Measurements from ENCODE around the gene ZC3H14. TPM values are rescaled to one million over a fixed set of nuclear protein-coding genes. Genes with fewer than 3 reads are reported as not detected.

Gene ZC3H14
- total and polyA plus RNA-seq, 9 of the 15 experiments (the other 6 are each of a cell fraction or from before 2014, with no cell fraction given), result 21.1 to 109 (median 45.3) TPM

- Histone ChIP-seq H3K4me1 (replicated peaks in 1 of 2; ENCODE audit: control insufficient read depth in 2 of 2, insufficient read depth in 2 of 2, low read length in 2 of 2) (no peaks in the 10 kb centered on the region), H3K9ac (ENCODE audit: insufficient read depth in 1 of 2, low read depth in 2 of 2, low read length in 2 of 2) (no peak overlapping the region), H3K9me3 (replicated peaks; ENCODE audit: control insufficient read depth, insufficient read depth, low read depth, low read length) (no peaks in the 10 kb centered on the region), H3K79me2 (ENCODE audit: control insufficient read depth, insufficient read depth, low read length) (no peaks in the 10 kb centered on the region), H3K27me3 (ENCODE audit: control insufficient read depth in 2 of 2, insufficient read depth in 2 of 2, low read length in 2 of 2) (no peaks in the 10 kb centered on the region), H4K20me1 (replicated peaks; ENCODE audit: control insufficient read depth, insufficient read depth, low read length) (no peaks in the 10 kb centered on the region), H3K4me2 (ENCODE audit: insufficient read depth, low read length) (no peak overlapping the region), H3K9me1 (ENCODE audit: control insufficient read depth, insufficient read depth, low read length) (no peaks in the 10 kb centered on the region), H2AFZ (ENCODE audit: low read depth, low read length) (no peak overlapping the region), H3K27ac (ENCODE audit: extremely low read depth, low read depth, low read length) (no peak overlapping the region), H3K36me3 (ENCODE audit: control insufficient read depth, insufficient read depth, low read length) (peaks cover 84% of the 10 kb centered on the region), H3K4me3 (no peak overlapping the region)
- DNase-seq (ENCODE audit: extremely low read depth in 1 of 4, low spot score in 3 of 4), result no peak
- in situ Hi-C loops (cut with MboI), result loop anchor here (25.0 kb wide), 1 partner anchor 585 kb away; the partner anchor contains the start of gene GALC
- no TSS peak for BruUV-seq (replicated peaks)
- POLR2A ChIA-PET, result no interaction called here
- intact Hi-C loops (cut with micrococcal nuclease), result no loop called here
- no peak for FAIRE-seq
- no peak for ATAC-seq
- 98% methylated on average over 4 of the region's 4 CpGs for WGBS (ENCODE audit: insufficient coverage, low coverage, missing lambda C conversion rate)
- TF ChIP-seq ZNF140 (CRISPR knock-in tag; IDR thresholded peaks at IDR 0.05), result no peak
- TF ChIP-seq TAF15 (IDR thresholded peaks at IDR 0.05; ENCODE audit: low read depth, low read length), result no peak
- no peak for TF ChIP-seq ATF7 (IDR thresholded peaks at IDR 0.05)
- TF ChIP-seq KDM4B (IDR thresholded peaks at IDR 0.05; ENCODE audit: borderline replicate concordance in 2 of 2, low read depth in 1 of 2), result no peak
- TF ChIP-seq NR3C1 (CRISPR knock-in tag; IDR thresholded peaks at IDR 0.05), result no peak
- TF ChIP-seq HMGXB4 (CRISPR knock-in tag; IDR thresholded peaks at IDR 0.05), result no peak
- no peak for TF ChIP-seq DDX20 (tag; IDR thresholded peaks at IDR 0.05; ENCODE audit: low read depth)
- no peak for TF ChIP-seq ARNT (IDR thresholded peaks at IDR 0.05)
- no peak for TF ChIP-seq POLR2H (tag; IDR thresholded peaks at IDR 0.05; ENCODE audit: low read depth)
- TF ChIP-seq RNF2 (IDR thresholded peaks at IDR 0.05), result no peak
- no peak for TF ChIP-seq NR4A1 (CRISPR knock-in tag; IDR thresholded peaks at IDR 0.05)
- TF ChIP-seq NR4A1 (tag; IDR thresholded peaks at IDR 0.05), result no peak
- CTCF ChIA-PET (ENCODE audit: low intra/inter-chr PET ratio), result no interaction called here
Measured at GRCh38 chr14:88572117-88572516, 9.3 kb downstream of the ZC3H14 start.

Data from K562 (cell line).